AG10803 (cell line): ENCODE results near the gene DLGAP1.

ENCODE experiments used
- DNase-seq: peaks from one replicate; pipeline ENCODE4 v3.0.0; 2010; ENCODE audit warnings: low read depth
- H3K4me3 ChIP-seq: 2 replicates; pipeline ENCODE4 v1.5.1; 2011; ENCODE audit warnings: mild to moderate bottlenecking, low read length, control low read depth
- TF ChIP-seq, protein P1 (sequence below): conservative IDR thresholded peaks from 2 replicates; pipeline ENCODE4 v1.5.1; 2011; ENCODE audit warnings: mild to moderate bottlenecking, low read length, control low read depth, inconsistent platforms

DLGAP1 gene

DNA sequence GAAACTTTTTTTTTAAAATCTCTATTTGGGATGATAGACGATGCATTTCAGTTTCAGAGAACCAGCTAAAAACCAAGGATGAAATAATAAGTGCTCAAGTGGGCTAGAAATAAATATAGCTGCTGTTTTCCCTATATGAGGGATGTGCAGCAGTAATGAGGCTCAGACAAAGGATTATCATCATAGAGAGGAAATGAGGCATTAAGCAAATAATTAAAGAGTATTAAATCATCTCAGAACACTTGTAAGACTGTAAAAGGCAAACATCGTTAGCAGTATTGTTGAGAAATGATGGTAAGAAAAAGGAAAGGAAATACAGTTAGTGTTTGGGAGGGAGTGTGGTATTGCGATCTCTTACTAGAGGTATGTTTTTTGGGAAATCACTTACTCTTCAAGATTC, 771.6 kb downstream of the DLGAP1 start:
- TF ChIP-seq, protein P1, sequence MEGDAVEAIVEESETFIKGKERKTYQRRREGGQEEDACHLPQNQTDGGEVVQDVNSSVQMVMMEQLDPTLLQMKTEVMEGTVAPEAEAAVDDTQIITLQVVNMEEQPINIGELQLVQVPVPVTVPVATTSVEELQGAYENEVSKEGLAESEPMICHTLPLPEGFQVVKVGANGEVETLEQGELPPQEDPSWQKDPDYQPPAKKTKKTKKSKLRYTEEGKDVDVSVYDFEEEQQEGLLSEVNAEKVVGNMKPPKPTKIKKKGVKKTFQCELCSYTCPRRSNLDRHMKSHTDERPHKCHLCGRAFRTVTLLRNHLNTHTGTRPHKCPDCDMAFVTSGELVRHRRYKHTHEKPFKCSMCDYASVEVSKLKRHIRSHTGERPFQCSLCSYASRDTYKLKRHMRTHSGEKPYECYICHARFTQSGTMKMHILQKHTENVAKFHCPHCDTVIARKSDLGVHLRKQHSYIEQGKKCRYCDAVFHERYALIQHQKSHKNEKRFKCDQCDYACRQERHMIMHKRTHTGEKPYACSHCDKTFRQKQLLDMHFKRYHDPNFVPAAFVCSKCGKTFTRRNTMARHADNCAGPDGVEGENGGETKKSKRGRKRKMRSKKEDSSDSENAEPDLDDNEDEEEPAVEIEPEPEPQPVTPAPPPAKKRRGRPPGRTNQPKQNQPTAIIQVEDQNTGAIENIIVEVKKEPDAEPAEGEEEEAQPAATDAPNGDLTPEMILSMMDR: no peak
- H3K4me3 ChIP-seq: no peak overlapping the region
- DNase-seq: no peak

DNA sequence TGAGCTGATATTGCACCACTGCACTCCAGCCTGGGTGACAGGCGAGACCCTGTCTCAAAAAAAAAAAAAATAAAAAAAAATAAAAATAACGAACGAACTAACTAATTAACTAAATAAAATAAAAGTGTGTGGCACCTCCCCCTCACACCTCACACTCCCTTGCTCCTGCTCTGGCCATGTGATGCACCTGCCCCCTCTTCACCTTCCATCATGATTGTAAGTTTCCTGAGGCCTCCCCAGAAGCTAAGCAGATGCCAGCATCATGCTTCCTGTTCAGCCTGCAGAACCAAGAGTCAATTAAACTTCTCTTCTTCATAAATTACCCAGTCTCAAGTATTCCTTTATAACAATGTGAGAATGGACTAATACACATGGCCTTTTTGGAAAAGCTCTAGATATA, 773.0 kb downstream of the DLGAP1 start:
- no peak overlapping the region for H3K4me3 ChIP-seq
- TF ChIP-seq, protein P1: no peak
- DNase-seq: no peak

DNA sequence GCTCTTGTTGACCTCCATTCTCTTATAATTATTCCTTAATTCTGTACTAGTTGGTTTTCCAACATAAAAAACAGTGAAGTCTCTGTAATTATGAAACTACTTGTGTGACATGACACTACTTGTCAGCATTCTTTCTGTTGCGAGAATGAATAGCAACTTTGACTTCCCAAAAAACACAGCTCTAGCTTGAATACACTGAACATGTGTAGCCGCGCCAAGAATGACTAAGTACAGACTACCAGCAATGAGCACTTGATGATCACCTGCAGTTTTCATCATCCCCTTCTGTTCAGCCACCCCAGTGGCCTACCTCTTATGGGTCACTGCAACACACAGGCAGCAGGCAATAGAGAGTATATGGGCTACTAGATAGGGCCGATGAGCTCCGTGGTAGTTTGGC, 775.9 kb downstream of the DLGAP1 start:
- no peak overlapping the region for H3K4me3 ChIP-seq
- DNase-seq: no peak
- TF ChIP-seq, protein P1: no peak

DNA sequence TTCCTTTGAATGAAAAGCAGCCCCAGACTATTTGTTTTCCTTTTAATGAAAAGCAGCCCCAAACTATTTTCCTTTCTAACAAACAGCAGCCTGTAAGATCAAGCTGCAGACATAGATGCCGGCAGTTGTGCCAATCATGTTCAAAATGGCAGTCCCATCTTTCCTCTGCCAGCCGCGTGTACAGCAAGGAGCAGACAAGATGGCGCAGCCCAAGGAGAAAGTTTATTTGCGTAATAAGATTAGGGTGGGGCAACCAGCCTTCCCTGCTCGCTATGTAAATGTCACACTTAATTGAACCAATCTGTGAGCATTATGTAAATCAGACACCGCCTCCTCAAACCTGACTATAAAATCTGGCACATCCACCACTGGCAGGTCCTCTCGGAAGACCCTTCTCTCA, 779.1 kb downstream of the DLGAP1 start:
- peak; percentile 28 for DNase-seq
- TF ChIP-seq, protein P1: no peak
- H3K4me3 ChIP-seq: no peak overlapping the region

DNA sequence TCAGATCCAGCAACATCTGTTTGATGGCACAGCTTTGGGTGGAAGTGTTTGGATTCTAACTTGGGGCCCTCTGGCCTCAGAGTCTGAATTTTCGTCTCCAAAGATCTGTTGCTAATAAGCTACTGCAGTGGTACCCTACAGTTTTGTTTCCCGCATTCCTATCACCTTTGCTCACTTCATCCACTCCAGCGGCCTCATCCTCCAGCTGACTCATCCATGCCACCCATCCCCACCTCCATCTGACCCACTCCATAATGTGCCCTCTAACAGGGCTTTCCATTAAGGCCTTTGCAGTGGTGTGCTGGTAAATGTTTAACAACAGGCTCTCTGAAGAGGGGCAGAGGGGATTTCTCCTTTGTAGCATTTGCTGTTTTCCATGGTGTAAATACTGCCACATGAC, 779.7 kb downstream of the DLGAP1 start:
- peak; percentile 39 for DNase-seq

DNA sequence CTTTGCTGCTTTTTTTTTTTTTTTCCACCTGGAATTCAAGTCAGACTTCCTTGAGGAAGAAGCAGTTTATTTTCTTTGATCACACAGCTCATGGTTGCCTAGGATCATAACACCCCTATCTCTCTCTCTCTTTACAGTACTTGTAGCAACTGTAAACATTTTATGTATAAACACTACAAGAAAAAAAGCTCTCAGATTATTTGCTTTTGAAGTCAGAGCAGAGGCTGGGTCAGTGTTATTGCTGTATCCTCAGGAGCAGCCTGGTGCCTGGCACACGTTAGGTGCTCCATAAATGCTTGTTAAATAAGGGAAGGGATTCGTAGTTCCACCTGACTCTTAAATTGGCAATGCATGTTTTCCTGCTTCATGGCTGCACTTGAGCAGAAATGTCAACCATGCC, 783.9 kb downstream of the DLGAP1 start:
- H3K4me3 ChIP-seq: no peak overlapping the region
- TF ChIP-seq, protein P1: no peak
- DNase-seq: no peak

More for the DNA sequence above, 779.7 kb downstream of the DLGAP1 start:
- H3K4me3 ChIP-seq: no peak overlapping the region
- TF ChIP-seq, protein P1: no peak

DNA sequence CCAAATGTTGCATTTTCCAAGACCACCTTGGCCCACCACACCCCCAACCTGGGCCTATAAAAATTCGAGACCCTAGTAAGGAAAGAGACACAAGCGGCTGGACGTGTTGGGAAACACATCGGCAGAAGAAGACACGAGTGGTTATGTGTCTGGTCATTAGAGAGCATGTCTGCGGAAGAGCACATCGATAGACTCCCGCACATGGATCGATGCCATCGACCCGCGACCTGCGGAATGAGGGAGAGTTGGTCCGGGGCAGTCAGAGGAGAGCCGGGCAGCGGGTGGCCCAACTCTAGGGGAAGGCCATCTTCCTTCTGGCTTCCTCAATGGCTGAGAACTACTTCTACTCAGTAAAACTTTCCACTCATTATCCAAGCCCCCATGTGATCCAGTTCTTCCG, 785.7 kb downstream of the DLGAP1 start:
- no peak overlapping the region for H3K4me3 ChIP-seq
- DNase-seq: no peak
- TF ChIP-seq, protein P1: no peak
